Activated CD8-positive, alpha-beta T cell treated with anti-CD3 and anti-CD28 coated beads, Interleukin-2, amount 10 ng/mL, durations not matched to agents 7 days and 5 days (primary cell): ENCODE measurements around the gene PLEKHG4B. TPM values are rescaled to one million over a fixed set of nuclear protein-coding genes. Genes with fewer than 3 reads are reported as not detected.

ENCODE experiments used
- total RNA-seq, 2 experiments: library from RNA; stranded (reverse); gene quantifications; one replicate each; pipeline ENCODE4 v1.2.3, GENCODE V29; 2021

The PLEKHG4B gene
- total RNA-seq, 2 experiments from 2014 or later = not detected

Other genes starting within 250 kb of the PLEKHG4B start
- gene LRRC14B, start 99.3 kb downstream of the PLEKHG4B start, total RNA-seq = not detected
- gene CCDC127, start 126.0 kb downstream of the PLEKHG4B start, total RNA-seq = 1 to 10 TPM; 5.3 to 6.8 TPM
- 100 to 1,000 TPM; 145 to 152 TPM for gene SDHA, start 126.2 kb downstream of the PLEKHG4B start, total RNA-seq
- gene PDCD6, start 179.5 kb downstream of the PLEKHG4B start, total RNA-seq = 100 to 1,000 TPM in 1 of 2 experiments, 10 to 100 TPM in 1; 96.1 to 101 TPM
- 10 to 100 TPM; 56.1 to 57.2 TPM for gene AHRR, start 229.5 kb downstream of the PLEKHG4B start, total RNA-seq